OCI-LY3 (cell line): ENCODE results near the gene FRMD3.

Experiments used
- CTCF ChIP-seq: fragments of 200-600, 300-600 bp; sonication (generic); IDR thresholded peaks from 2 replicates; pipeline ENCODE4 v1.5.1; 2014; ENCODE audit warnings: antibody characterized with exemption, low read length, low read depth
- EZH2phosphoT487 ChIP-seq: fragments of 200-600 bp; shearing (Covaris generic); IDR thresholded peaks from 2 replicates; pipeline ENCODE4 v1.6.1; 2018; ENCODE audit warnings: antibody characterized with exemption, mixed run types, low read depth

- no peak for TF ChIP-seq CTCF
- TF ChIP-seq EZH2phosphoT487: no peak
These were observed 239.1 kb downstream of the FRMD3 start for GRCh38 chr9:83299094-83299493.
